NCI-H2081 (cell line): ENCODE results near the gene ANKRD42.
"Not testable (repeated sequence)": the region's sequence is repeated elsewhere in the genome, so short reads cannot be mapped to it uniquely, and the experiment has no call there.

Source experiments
- DNase-seq, 2 experiments: peaks; one replicate each; lab custom pipeline; 2025; lab: John Stamatoyannopoulos, UW

The ANKRD42 gene

GRCh38 chr11:83241291-83241946 lies 47.9 kb downstream of the ANKRD42 start:
- DNase-seq = peak; percentile 3 to 40

DNA sequence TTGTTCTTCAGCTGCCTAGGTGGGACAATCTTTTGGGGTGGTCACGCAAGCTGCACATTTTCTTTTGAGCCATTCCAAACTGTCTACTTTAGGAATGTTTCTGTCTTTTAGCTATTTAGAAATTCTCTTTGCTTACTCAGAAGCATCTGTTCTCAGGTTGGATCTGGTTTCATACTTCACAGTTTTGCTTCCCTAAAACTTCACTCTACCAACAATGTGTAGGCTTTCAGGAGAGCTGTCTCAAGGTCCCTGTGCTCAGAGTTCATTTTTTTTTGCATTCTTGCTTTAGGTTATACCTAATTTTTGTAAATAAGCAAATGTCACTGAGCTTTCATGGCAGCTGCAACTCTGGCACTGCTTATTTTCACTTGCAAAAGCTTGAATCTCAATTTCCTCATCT lies 55.9 kb downstream of the ANKRD42 start:
- DNase-seq = no peak

DNA sequence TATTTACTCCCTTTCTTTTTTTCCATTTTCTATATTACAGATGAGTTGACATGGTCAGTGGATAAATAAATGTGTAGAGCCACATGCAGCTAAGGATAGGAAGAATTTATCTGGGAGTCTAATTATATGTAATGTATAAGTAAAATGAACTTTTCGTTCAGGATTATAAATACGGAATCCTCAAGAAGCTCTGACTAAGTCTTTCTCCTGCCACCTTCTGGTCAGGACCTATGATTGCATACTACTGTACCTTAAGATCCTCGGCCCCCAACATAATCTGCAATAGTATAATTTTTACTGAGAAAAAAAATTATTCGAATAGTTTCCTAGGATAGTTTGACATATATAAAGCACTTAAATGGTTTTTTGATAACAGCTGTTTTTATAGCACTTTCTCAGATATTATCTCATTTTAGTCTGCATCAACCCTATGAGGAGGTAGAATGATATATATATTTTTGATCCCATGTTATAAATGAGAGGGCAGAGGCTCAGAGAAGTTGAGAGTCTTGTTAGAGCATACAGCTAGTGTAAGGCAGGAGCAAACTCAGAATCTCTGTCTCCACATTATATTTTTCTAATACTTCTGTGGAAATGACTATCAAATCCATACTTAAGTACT lies 56.6 kb downstream of the ANKRD42 start:
- DNase-seq = peak; percentile 13 to 19

DNA sequence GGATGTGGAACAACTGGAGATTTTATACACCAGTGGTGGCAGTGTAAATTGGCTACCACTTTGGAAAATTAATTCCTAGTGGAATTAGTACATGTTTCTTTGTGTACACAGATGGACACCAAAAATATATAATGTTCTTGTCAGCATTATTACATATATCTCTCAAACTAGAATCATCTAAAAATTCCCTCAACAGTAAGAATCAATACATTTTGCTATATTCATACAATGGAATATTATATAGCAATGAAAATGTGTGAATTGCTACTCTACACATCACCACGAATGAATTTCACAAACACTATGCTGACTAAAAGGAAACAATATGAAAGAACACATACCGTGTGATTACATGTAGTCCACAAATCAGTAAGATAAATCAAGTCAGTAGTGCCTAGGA lies 58.8 kb downstream of the ANKRD42 start:
- no peak for DNase-seq

- no peak for DNase-seq
These were observed 59.4 kb downstream of the ANKRD42 start for GRCh38 chr11:83252941-83253340.

DNA sequence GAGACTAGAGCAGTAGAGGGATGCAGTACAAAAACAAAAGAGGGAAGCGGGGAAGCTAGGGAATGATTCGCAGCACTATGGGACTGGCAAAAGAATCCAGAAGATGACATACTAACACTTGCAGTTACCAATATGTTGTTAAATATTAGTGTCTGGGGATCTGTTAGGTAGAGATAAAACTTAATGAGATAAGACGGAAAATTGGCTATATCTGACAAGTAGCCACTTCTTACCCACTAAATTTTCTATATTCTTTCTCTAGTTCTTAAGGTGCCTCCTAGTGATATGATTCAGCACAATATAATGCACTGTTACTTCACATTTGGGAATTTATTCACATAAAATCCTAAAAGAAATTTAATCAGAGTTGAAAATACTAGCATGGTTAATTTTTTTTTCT lies 61.9 kb downstream of the ANKRD42 start:
- DNase-seq = no peak

GRCh38 chr11:83256602-83257340 lies 63.3 kb downstream of the ANKRD42 start:
- no peak for DNase-seq

DNA sequence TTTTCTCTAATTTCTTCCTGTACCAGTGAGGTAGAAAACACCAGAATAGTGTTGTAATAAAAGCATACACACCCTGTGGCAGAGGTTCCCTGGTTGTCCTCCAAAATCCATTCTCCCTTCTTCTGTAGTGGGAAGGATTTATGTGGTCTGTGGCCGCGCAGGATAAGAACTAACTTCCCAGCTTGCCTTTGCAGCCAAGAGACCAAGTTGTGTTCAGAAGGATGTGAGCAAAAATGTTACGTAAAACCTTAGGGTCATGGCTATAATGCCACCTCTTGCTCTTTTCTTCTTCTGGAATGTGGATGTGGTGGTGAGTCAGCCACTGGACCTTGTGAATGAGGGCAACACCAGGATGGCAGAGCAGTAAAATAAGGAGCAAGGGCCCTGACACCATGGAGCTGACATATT lies 64.3 kb downstream of the ANKRD42 start:
- no peak for DNase-seq

DNA sequence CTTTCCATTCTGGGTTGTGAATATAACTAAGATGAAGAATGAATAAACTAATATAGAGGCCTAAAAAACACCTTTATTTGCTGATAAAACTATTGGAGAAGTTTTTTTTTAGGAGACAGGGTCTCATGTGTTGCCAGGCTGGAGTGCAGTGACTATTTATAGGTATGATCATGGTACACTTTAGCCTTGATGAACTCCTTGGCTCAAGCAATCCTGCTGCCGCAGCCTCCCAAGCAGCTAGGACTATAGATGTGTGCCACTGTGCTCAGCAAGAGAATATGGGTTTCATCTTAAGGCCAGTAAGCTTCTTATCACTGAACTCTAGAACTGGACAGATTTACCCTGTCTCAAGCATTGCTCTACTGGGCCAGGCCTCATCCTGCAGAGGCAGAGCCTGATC lies 66.0 kb downstream of the ANKRD42 start:
- DNase-seq = no peak

- no peak for DNase-seq
These were observed 71.8 kb downstream of the ANKRD42 start for GRCh38 chr11:83265331-83265730.

DNA sequence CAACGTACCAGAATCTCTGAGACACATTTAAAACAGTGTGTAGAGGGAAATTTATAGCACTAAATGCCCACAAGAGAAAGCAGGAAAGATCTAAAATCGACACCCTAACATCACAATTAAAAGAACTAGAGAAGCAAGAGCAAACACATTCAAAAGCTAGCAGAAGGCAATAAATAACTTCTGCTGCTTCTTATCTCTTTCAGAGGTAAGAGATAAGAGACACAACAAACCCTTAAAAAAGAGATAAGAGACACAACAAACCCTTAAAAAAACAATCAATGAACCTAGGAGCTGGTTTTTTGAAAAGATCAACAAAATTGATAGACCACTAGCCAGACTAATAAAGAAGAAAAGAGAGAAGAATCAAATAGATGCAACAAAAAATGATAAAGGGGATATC lies 75.6 kb downstream of the ANKRD42 start:
- DNase-seq = not testable (repeated sequence)

DNA sequence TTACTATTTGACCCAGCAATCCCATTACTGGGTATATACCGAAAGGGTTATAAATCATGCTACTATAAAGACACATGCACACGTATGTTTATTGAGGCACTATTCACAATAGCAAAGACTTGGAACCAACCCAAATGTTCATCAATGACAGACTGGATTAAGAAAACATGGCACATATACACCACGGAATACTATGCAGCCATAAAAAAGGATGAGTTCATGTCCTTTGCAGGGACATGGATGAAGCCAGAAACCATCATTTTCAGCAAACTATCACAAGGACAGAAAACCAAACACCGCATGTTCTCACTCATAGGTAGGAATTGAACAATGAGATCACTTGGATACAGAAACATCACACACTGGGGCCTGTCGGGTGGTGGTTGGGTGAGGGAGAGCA lies 78.2 kb downstream of the ANKRD42 start:
- not testable (repeated sequence) for DNase-seq

- no peak for DNase-seq
These were observed 79.1 kb downstream of the ANKRD42 start for GRCh38 chr11:83272627-83273026.

DNA sequence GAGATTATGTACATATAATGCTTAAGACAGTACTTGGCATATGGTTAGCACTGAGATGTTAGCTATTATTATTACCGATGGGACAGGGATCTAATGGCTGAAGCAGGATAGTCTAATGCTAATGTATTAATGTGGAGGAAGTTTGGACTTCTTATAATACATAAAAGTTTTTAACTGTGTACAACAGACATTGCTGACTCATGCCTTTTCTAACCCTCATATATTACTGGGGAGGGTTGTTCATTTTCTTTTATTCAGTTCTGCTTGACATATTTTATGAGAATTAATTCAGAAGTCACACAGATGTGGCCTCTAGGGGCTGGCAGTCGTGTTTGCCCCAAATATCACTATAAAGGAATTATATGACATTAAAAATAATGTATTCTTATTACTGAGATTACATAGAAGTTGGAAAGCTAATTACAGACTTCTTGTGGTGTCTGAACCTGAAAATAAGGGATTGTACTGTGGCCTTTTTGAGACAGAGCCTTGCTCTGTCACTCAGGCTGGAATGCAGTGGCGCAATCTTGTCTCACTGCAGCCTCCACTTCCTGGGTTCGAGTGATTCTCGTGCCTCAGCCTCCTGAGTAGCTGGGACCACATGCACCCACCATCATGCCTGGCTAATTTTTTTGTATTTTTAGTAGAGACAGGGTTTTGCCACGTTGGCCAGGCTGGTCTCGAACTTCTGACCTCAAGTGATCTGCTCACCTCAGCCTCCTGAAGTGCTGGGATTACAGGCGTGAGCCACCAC lies 82.6 kb downstream of the ANKRD42 start:
- no peak for DNase-seq

DNA sequence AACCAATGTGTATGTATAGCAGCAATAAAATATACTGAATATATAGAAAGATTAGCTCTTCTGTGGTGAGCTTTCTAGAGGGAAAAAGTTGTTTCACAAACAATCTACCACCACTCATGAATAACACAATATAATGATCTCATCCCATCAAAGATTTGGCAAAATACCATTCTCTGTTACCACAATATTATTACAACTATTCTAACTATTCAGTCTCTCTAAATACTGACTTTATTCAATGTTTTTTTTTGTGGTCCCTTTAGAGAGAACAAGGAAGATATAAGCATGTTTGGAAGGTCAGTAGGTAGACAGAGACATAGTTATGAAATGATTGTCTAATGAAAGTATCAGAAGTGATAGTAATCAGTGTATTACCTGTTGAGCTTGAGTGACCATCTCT lies 84.8 kb downstream of the ANKRD42 start:
- no peak for DNase-seq

GRCh38 chr11:83280256-83280655 lies 86.7 kb downstream of the ANKRD42 start:
- DNase-seq = no peak

DNA sequence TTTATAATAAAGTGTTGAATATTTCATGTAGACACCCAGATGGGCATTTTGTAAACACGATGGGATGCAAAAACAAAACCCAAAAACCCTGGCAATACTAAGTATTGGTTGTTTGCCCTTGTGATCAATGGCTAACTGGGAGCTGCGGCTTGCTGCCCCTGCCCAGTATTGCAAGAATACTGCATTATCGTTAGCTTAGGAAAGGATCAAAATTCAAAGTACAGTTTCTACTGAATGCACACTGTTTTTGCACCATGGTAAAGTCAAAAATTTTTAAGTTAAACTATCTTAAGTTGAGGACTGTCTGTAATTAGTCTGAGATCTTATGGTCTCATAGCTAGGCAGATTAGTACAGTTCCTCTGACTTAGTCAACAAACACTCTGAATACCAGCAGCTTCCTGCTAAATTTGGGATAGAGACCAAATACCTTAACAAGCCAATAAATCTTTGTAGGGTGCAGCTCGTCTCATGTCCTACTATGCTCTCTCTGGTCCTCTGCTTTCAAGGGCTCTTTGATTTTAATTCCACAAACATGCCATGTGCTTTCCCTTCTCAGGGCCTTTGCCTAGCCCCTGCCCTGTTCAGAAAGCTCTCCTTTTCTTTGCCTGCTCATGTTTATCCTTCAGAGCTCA lies 88.7 kb downstream of the ANKRD42 start:
- DNase-seq = no peak

DNA sequence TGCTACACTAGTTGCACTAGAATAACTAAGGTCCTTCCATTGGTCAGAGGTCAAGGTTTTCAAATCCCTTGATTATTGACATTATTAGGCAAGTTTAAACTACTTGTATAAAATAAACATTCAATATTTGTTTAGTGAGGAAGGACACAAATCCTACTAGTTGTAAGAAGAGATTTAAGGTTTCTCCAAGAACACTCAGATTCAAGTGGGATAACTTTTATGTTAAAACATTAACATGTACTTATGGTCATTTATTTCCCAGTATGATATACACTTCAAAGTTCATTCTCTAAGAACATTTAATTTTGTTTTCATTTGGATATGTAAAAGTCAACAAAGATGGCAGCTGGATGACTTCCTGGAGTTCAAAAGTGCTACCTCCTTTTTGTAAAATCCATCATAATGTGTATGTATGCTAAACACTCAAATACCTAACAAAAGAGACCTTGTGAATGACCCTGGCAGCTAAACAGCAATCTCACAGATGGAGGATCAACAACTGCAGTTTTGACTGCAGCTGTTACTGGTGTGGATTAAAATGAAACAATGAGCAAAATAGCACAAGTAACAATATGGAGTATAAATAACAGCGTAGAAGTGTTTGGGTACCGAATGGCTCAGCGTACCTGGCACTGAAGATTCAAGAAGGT lies 91.1 kb downstream of the ANKRD42 start:
- DNase-seq = no peak

GRCh38 chr11:83285151-83285770 lies 91.7 kb downstream of the ANKRD42 start:
- DNase-seq = no peak

GRCh38 chr11:83285771-83286528 lies 92.4 kb downstream of the ANKRD42 start, which contains the start of gene CCDC90B:
TSS of gene CCDC90B (minus strand) at chr11:83286367. CDS start at chr11:83285972, 395 bp downstream.
- peak; percentile 95 to 99 for DNase-seq
